Measurements from ENCODE around the gene UXS1.

UXS1 gene

DNA sequence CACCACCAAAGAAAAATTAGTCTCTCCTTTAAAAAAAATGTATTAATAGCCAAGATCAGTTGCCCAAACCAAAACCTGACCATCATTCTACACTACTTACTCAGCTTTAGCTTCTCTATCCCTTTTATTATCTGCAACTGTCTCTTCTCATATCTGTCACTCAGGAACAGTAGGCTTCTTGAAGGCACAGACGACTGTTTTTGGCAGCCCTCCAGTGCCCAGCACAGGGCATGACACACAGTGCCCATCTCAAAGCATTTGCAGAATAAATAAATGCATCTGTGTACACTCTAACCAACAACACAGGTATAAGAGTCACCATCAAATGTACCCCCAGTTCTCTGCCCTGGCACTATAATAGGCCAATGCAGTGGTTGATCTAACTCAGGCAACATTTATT lies 117.2 kb downstream of the UXS1 start:
- TF ChIP-seq, protein P1, sequence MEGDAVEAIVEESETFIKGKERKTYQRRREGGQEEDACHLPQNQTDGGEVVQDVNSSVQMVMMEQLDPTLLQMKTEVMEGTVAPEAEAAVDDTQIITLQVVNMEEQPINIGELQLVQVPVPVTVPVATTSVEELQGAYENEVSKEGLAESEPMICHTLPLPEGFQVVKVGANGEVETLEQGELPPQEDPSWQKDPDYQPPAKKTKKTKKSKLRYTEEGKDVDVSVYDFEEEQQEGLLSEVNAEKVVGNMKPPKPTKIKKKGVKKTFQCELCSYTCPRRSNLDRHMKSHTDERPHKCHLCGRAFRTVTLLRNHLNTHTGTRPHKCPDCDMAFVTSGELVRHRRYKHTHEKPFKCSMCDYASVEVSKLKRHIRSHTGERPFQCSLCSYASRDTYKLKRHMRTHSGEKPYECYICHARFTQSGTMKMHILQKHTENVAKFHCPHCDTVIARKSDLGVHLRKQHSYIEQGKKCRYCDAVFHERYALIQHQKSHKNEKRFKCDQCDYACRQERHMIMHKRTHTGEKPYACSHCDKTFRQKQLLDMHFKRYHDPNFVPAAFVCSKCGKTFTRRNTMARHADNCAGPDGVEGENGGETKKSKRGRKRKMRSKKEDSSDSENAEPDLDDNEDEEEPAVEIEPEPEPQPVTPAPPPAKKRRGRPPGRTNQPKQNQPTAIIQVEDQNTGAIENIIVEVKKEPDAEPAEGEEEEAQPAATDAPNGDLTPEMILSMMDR (IDR thresholded peaks at IDR 0.05; ENCODE audit: borderline replicate concordance, insufficient read depth, low read depth, low read length), result no peak
- no peak overlapping the region for H3K4me3 ChIP-seq (ENCODE audit: low read depth, low read length)

DNA sequence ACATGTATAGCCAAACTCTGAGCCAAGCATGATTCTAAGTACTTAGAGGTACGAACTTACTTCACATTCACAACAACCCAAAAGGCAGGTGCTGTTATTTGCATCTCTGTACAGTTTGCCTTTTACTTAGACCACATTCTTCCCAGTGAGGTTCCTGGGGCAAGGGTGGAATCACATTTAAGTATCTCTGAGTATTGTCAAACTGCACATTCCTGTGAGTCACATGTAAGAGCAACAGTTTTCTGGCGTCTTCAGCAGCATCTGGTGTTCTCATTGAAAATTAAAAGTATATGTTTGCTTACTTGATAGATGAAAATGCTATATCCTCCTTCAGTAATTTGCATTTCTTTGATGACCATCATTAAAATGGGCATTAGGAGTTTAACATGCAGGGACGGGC lies 119.1 kb downstream of the UXS1 start:
- H3K4me3 ChIP-seq (ENCODE audit: low read depth, low read length), result no peak overlapping the region
- TF ChIP-seq, protein P1 (IDR thresholded peaks at IDR 0.05; ENCODE audit: borderline replicate concordance, insufficient read depth, low read depth, low read length), result no peak

DNA sequence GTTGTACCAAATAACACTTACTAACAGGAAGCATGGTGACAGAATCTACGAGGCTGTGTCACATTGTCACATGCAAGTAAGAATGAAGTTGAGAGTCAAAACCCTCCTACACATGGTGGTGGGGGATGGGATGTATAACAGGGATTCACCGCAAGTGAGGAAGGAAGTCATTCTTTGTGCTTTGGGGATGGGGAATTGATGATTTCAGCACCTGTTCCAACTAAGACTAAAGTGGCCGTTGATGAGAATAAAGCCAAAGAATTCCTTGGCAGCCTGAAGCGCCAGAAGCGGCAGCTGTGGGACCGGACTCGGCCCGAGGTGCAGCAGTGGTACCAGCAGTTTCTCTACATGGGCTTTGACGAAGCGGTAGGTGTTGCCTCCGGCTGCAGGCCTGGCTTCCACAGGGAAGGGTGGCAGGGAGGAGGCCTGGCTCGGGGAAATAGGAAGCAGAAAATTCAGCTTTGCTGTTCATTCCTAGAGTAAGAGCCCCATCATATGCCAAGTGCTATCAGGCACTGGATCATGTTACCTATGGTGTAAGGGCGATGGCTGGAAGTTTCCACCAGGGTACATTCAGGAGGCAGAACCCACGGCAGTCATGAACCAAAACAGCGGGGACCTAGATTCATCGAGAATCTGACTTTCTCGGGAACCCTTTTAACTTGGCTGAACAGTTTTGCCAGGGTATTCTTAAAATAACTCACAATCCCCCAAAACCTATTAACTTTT lies 120.3 kb downstream of the UXS1 start:
- TF ChIP-seq, protein P1 (IDR thresholded peaks at IDR 0.05; ENCODE audit: borderline replicate concordance, insufficient read depth, low read depth, low read length), result no peak
- no peak overlapping the region for H3K4me3 ChIP-seq (ENCODE audit: low read depth, low read length)

DNA sequence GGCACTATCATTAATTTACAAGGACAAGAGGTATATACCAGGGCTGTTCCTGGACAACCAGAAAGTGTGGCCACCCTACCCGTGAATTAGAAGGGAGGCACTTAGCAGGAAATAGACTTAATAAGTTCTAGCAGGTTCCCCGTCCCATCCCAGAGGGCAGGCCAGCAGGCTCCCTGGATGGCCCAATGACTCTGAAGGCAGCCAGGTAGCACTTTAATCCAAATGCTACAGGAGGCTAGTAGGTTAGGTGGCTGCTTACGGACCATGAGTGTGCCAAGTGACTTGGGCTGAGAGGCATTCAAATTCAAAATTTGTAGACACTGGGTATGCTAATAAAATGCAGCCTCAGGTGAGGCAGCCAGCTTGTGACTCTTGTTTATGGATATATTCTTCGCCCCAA lies 123.9 kb downstream of the UXS1 start:
- TF ChIP-seq, protein P1 (IDR thresholded peaks at IDR 0.05; ENCODE audit: borderline replicate concordance, insufficient read depth, low read depth, low read length), result no peak
- no peak overlapping the region for H3K4me3 ChIP-seq (ENCODE audit: low read depth, low read length)

DNA sequence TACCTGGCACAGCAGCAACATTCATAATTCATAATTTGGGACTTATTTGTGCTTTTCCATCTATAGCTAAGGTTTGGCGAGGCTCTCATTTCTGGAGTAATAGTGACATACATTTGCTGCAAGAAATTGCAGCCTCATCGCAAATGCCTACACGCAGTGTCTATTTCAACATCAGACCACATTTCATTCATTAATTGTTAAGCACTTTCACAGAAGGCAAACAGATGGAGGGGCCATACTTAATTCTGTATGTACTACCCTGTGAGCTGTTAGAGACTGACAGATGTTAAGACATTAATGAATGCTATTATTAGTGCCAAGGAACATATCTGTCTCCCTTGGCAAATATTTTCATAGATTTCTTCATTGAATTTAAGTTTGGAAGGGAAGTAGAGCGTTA lies 125.7 kb downstream of the UXS1 start:
- H3K4me3 ChIP-seq (ENCODE audit: low read depth, low read length), result no peak overlapping the region
- TF ChIP-seq, protein P1 (IDR thresholded peaks at IDR 0.05; ENCODE audit: borderline replicate concordance, insufficient read depth, low read depth, low read length), result no peak

DNA sequence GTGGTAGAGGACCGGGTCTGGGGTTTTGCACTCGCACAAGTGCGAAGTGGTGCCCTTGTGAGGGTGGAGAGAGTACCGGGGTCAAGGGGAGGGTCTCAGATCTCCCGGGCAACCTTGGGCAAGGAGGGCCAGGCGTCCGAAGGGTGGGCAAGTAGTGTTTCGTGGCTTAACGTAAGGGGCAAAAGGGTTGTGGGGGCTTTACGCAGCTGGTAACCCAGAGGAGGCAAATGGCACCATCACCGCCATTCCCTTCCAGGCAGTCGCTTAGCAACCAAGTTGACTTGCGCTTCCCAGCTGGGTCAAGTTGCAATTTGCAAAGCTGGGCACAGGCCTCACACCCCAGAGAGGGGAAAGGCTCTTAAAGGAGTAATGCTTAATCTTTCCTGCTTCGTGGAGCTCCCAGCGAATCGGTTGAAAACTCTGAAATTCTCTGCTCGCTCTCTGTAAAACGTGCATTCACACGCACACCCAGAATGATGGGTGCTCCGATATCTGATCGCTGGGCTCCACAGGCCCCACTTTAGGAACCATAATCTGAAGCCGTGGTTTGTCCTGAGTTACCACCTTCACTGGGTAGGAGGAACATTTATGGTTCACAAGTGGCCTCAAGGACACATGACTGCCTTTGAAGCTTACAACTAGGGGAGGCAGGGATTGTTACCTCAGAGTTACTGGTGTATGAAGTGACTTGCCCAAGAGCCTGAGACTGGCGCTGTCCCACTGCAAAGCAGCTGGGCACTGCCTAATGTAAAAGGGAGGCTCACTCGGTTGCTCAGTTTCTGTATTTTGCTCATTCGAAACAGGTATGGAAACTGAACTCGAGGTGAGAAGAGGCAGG lies 127.9 kb downstream of the UXS1 start:
- H3K4me3 ChIP-seq (ENCODE audit: low read depth, low read length), result no peak overlapping the region
- TF ChIP-seq, protein P1 (IDR thresholded peaks at IDR 0.05; ENCODE audit: borderline replicate concordance, insufficient read depth, low read depth, low read length), result no peak

Measured in GM12875 (cell line).